Measurements from ENCODE around the gene ZNF324B. TPM values are rescaled to one million over a fixed set of nuclear protein-coding genes. Genes with fewer than 3 reads are reported as not detected.

The ZNF324B gene
- total RNA-seq, 1 experiment from 2014 or later, result 6.3 TPM

DNA sequence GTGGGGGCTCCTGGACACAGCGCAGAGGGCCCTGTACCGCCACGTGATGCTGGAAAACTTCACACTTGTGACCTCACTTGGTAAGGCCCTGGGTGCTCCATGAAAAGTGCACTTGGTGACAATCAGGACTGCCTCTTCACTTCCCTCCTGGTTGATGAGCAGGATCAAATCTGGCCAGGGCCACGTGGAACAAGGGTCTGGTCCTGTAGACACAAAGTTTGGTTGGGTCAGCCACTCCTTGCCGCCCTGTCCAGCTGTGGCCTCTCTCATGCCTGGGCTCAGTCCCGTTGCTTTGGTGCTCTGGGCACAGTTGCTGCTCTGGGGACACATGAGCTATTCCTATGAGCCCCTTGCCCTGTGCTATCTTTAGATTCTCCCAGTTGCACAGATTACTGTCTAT, 2.3 kb downstream of the ZNF324B start:
- H4K8ac ChIP-seq (replicated peaks; ENCODE audit: insufficient read length, low read depth, low read length), result no peak overlapping the region
- TF ChIP-seq, protein P1, sequence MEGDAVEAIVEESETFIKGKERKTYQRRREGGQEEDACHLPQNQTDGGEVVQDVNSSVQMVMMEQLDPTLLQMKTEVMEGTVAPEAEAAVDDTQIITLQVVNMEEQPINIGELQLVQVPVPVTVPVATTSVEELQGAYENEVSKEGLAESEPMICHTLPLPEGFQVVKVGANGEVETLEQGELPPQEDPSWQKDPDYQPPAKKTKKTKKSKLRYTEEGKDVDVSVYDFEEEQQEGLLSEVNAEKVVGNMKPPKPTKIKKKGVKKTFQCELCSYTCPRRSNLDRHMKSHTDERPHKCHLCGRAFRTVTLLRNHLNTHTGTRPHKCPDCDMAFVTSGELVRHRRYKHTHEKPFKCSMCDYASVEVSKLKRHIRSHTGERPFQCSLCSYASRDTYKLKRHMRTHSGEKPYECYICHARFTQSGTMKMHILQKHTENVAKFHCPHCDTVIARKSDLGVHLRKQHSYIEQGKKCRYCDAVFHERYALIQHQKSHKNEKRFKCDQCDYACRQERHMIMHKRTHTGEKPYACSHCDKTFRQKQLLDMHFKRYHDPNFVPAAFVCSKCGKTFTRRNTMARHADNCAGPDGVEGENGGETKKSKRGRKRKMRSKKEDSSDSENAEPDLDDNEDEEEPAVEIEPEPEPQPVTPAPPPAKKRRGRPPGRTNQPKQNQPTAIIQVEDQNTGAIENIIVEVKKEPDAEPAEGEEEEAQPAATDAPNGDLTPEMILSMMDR (conservative IDR thresholded peaks at IDR 0.05), result no peak
- H3K79me2 ChIP-seq (ENCODE audit: insufficient read depth, low read length), result no peaks in the 10 kb centered on the region
- no peaks in the 10 kb centered on the region for H3K79me1 ChIP-seq (ENCODE audit: insufficient read depth, low read depth, low read length, poor library complexity, severe bottlenecking)
- DNase-seq, result no peak
- H2BK20ac ChIP-seq (ENCODE audit: low read depth, low read length, poor library complexity, severe bottlenecking), result no peak overlapping the region
- H3K14ac ChIP-seq (ENCODE audit: insufficient read depth, low read length), result no peak overlapping the region
- H3K9ac ChIP-seq (ENCODE audit: extremely low read depth, insufficient read length, low read length), result no peak overlapping the region
- no peak overlapping the region for H3K27ac ChIP-seq (ENCODE audit: insufficient read length, low read depth, low read length)
- H2BK15ac ChIP-seq (ENCODE audit: low read depth, low read length), result no peak overlapping the region
- H4K91ac ChIP-seq (ENCODE audit: insufficient read length, low read depth, low read length), result no peak overlapping the region
- WGBS (ENCODE audit: extremely low coverage, insufficient read length, low lambda C conversion rate), result no CpG with 5 or more reads among the region's 6 CpGs
- H2BK5ac ChIP-seq (ENCODE audit: insufficient read length, low read length), result no peak overlapping the region
- H2AFZ ChIP-seq (ENCODE audit: low read length), result no peak overlapping the region
- Mint-ChIP-seq H3K27me3 (ENCODE audit: low read depth) (peaks cover 40% of the 10 kb centered on the region), H3K9me3 (peaks cover 14 to 15% of the 10 kb centered on the region in 2 experiments), H3K4me1 (peaks cover 12 to 13% of the 10 kb centered on the region in 2 experiments), H3K36me3 (ENCODE audit: insufficient read depth in 1 of 3, low read depth in 3 of 3) (peaks cover 3 to 9% (median 8%) of the 10 kb centered on the region in 3 experiments; a peak in 4 of 7 replicates), H3K4me3 (no peak overlapping the region), H3K27ac (no peak overlapping the region)
- H3K4me2 ChIP-seq (ENCODE audit: insufficient read depth, insufficient read length, low read length), result no peak overlapping the region
- H3K27me3 ChIP-seq (ENCODE audit: insufficient read depth, low read length), result peaks cover 3% of the 10 kb centered on the region; the same call in 1 of the 2 replicates
- no peak overlapping the region for H3K18ac ChIP-seq (ENCODE audit: insufficient read length, low read depth, low read length)
- H4K5ac ChIP-seq (ENCODE audit: insufficient read length, low read depth, low read length), result no peak overlapping the region
- no peak overlapping the region for H2BK120ac ChIP-seq (ENCODE audit: low read depth, low read length, poor library complexity, severe bottlenecking)
- H3K56ac ChIP-seq (ENCODE audit: insufficient read length, low read depth, low read length), result no peak overlapping the region
- no peak overlapping the region for H2AK5ac ChIP-seq (ENCODE audit: insufficient read length, low read length)
- no peak overlapping the region for H2BK12ac ChIP-seq (ENCODE audit: insufficient read length, low read depth, low read length)
- peaks cover 3% of the 10 kb centered on the region for H3K23me2 ChIP-seq (ENCODE audit: insufficient read length, low read depth, low read length, poor library complexity, severe bottlenecking)
- H3K4ac ChIP-seq (ENCODE audit: low read depth, low read length), result no peak overlapping the region
- H3K9me3 ChIP-seq (ENCODE audit: control insufficient read depth, low read depth, low read length), result peaks cover 4% of the 10 kb centered on the region
- H3T11ph ChIP-seq (ENCODE audit: low read length), result no peak overlapping the region
- H4K20me1 ChIP-seq (ENCODE audit: control insufficient read depth, insufficient read depth, insufficient read length), result no peaks in the 10 kb centered on the region
- no peak overlapping the region for H3K23ac ChIP-seq (ENCODE audit: insufficient read length, low read depth, low read length)
- no peaks in the 10 kb centered on the region for H3K4me1 ChIP-seq (ENCODE audit: insufficient read depth, low read length)
